ACHN (cell line): ENCODE data around the gene LRRFIP1.
"Not testable (repeated sequence)": the region's sequence is repeated elsewhere in the genome, so short reads cannot be mapped to it uniquely, and the experiment has no call there.

Experiments used
- DNase-seq: peaks from one replicate; pipeline ENCODE4 v3.0.0-alpha.2; 2015
- in situ Hi-C: cut with HindIII; loops from 2 replicates; pipeline ENCODE4 v1.10.0; 2017; ENCODE audit warnings: low sequenced_read_pairs, low pct_ligation_motif_present, low pct_unique_long_range_greater_than_20kb

The LRRFIP1 gene

GRCh38 chr2:237670641-237671040 is 43.3 kb downstream of the LRRFIP1 start:
- in situ Hi-C loops = no loop called here
- no peak for DNase-seq

- in situ Hi-C loops = no loop called here
- DNase-seq = no peak
Measured at GRCh38 chr2:237671466-237672138, 44.2 kb downstream of the LRRFIP1 start.

GRCh38 chr2:237672731-237673129 is 45.3 kb downstream of the LRRFIP1 start:
- in situ Hi-C loops = no loop called here
- no peak for DNase-seq

- DNase-seq = peak; percentile 50
- in situ Hi-C loops = no loop called here
Measured at GRCh38 chr2:237673130-237674001, 46.0 kb downstream of the LRRFIP1 start.

- DNase-seq = peak; percentile 73
- in situ Hi-C loops = no loop called here
Measured at GRCh38 chr2:237674731-237675276, 47.4 kb downstream of the LRRFIP1 start.

GRCh38 chr2:237675316-237675715 is 47.9 kb downstream of the LRRFIP1 start:
- in situ Hi-C loops = no loop called here
- DNase-seq = no peak

GRCh38 chr2:237680702-237681478 is 53.5 kb downstream of the LRRFIP1 start:
- DNase-seq = no peak
- in situ Hi-C loops = no loop called here

GRCh38 chr2:237682151-237682550 is 54.8 kb downstream of the LRRFIP1 start:
- in situ Hi-C loops = no loop called here
- no peak for DNase-seq

- DNase-seq = no peak
- in situ Hi-C loops = no loop called here
Measured at GRCh38 chr2:237682856-237683670, 55.7 kb downstream of the LRRFIP1 start.

GRCh38 chr2:237685408-237685807 is 58.0 kb downstream of the LRRFIP1 start:
- in situ Hi-C loops = no loop called here
- DNase-seq = peak; percentile 59

GRCh38 chr2:237686659-237687136 is 59.3 kb downstream of the LRRFIP1 start:
- in situ Hi-C loops = no loop called here

GRCh38 chr2:237688081-237688480 is 60.7 kb downstream of the LRRFIP1 start:
- in situ Hi-C loops = no loop called here
- DNase-seq = no peak

More at GRCh38 chr2:237686659-237687136, 59.3 kb downstream of the LRRFIP1 start:
- DNase-seq = no peak

- in situ Hi-C loops = not testable (repeated sequence)
Measured at GRCh38 chr2:237688541-237688940, 61.2 kb downstream of the LRRFIP1 start.

GRCh38 chr2:237689336-237690131 is 62.1 kb downstream of the LRRFIP1 start:
- in situ Hi-C loops = no loop called here
- DNase-seq = no peak

More at GRCh38 chr2:237688541-237688940, 61.2 kb downstream of the LRRFIP1 start:
- not testable (repeated sequence) for DNase-seq

GRCh38 chr2:237691029-237691907 is 63.9 kb downstream of the LRRFIP1 start:
- DNase-seq = peak; percentile 33

GRCh38 chr2:237691908-237692600 is 64.7 kb downstream of the LRRFIP1 start:
- in situ Hi-C loops = no loop called here
- peak; percentile 92 for DNase-seq

More at GRCh38 chr2:237691029-237691907, 63.9 kb downstream of the LRRFIP1 start:
- in situ Hi-C loops = no loop called here
